ENCODE results near the gene GLO1. TPM values are rescaled to one million over a fixed set of nuclear protein-coding genes. Genes with fewer than 3 reads are reported as not detected.

GLO1 gene
- total and polyA plus RNA-seq, 9 of the 15 experiments (the other 6 are each of a cell fraction or from before 2014, with no cell fraction given), result 155 to 331 (median 203) TPM

DNA sequence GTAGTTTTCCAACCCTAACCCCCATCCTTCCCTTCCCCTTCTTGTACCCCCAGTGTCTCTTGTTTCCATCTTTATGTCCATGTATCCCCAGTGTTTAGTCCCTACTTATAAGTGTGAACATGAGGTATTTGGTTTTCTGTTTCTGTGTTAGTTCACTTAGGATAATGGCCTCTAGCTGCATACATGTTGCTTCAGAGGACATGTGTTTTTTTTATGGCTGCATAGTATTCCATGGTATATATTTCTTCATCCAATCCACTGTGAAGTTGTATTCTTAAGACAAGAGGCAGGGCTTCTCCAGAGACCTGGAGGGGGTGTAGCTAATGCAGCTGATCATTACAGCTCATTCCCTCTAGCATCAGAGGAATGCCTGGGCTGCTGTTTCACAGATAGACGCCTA lies 16.4 kb upstream of the GLO1 start:
- intact Hi-C loops (cut with micrococcal nuclease) (no loop called here), in situ Hi-C loops (cut with MboI) (no loop called here)
- 20% methylated on average over 1 of the region's 1 CpG for WGBS (ENCODE audit: insufficient coverage, low coverage, missing lambda C conversion rate)
- no peak for FAIRE-seq
- Histone ChIP-seq H3K4me3 (no peak overlapping the region), H2AFZ (ENCODE audit: low read depth, low read length) (no peak overlapping the region), H3K36me3 (ENCODE audit: control insufficient read depth, insufficient read depth, low read length) (no peaks in the 10 kb centered on the region; the same call in 2 of the 3 replicates), H4K20me1 (replicated peaks; ENCODE audit: control insufficient read depth, insufficient read depth, low read length) (no peaks in the 10 kb centered on the region), H3K4me2 (ENCODE audit: insufficient read depth, low read length) (no peak overlapping the region), H3K27ac (ENCODE audit: extremely low read depth, low read depth, low read length) (no peak overlapping the region), H3K27me3 (ENCODE audit: control insufficient read depth in 2 of 2, insufficient read depth in 2 of 2, low read length in 2 of 2) (peaks cover 2 to 10% of the 10 kb centered on the region in 2 experiments; a peak in 4 of 5 replicates), H3K4me1 (replicated peaks in 1 of 2; ENCODE audit: control insufficient read depth in 2 of 2, insufficient read depth in 2 of 2, low read length in 2 of 2) (peaks cover 3 to 5% of the 10 kb centered on the region in 2 experiments; a peak in 4 of 5 replicates), H3K9me3 (replicated peaks; ENCODE audit: control insufficient read depth, insufficient read depth, low read depth, low read length) (no peaks in the 10 kb centered on the region), H3K9me1 (ENCODE audit: control insufficient read depth, insufficient read depth, low read length) (no peaks in the 10 kb centered on the region), H3K9ac (ENCODE audit: insufficient read depth in 1 of 2, low read depth in 2 of 2, low read length in 2 of 2) (no peak overlapping the region), H3K79me2 (ENCODE audit: control insufficient read depth, insufficient read depth, low read length) (peaks cover 13% of the 10 kb centered on the region)
- BruUV-seq (replicated peaks), result no TSS peak
- no peak for TF ChIP-seq RBM39 (optimal IDR thresholded peaks at IDR 0.05; ENCODE audit: low read depth, low read length)
- TF ChIP-seq ZNF146 (CRISPR knock-in tag; IDR thresholded peaks at IDR 0.05; ENCODE audit: unreplicated experiment), result peak; percentile 66
- no peak for ATAC-seq
- POLR2A ChIA-PET, result interaction anchor here (2.0 kb wide), 1 partner anchor 16 kb away, joined by 5 read pairs; the partner anchor contains the start of gene GLO1
- no peak for DNase-seq (ENCODE audit: extremely low read depth in 1 of 4, low spot score in 3 of 4)
- CTCF ChIA-PET (ENCODE audit: low intra/inter-chr PET ratio), result no interaction called here

- Histone ChIP-seq H3K9me3 (replicated peaks; ENCODE audit: control insufficient read depth, insufficient read depth, low read depth, low read length) (no peaks in the 10 kb centered on the region), H3K9ac (ENCODE audit: insufficient read depth in 1 of 2, low read depth in 2 of 2, low read length in 2 of 2) (no peak overlapping the region), H3K4me1 (replicated peaks in 1 of 2; ENCODE audit: control insufficient read depth in 2 of 2, insufficient read depth in 2 of 2, low read length in 2 of 2) (peaks cover 3 to 5% of the 10 kb centered on the region in 2 experiments; a peak in 3 of 5 replicates), H3K9me1 (ENCODE audit: control insufficient read depth, insufficient read depth, low read length) (no peaks in the 10 kb centered on the region), H3K4me2 (ENCODE audit: insufficient read depth, low read length) (no peak overlapping the region), H3K4me3 (no peak overlapping the region), H3K27me3 (ENCODE audit: control insufficient read depth in 2 of 2, insufficient read depth in 2 of 2, low read length in 2 of 2) (peaks cover 2 to 14% of the 10 kb centered on the region in 2 experiments; a peak in 4 of 5 replicates), H3K79me2 (ENCODE audit: control insufficient read depth, insufficient read depth, low read length) (no peaks in the 10 kb centered on the region), H3K27ac (ENCODE audit: extremely low read depth, low read depth, low read length) (no peak overlapping the region), H3K36me3 (ENCODE audit: control insufficient read depth, insufficient read depth, low read length) (no peaks in the 10 kb centered on the region), H2AFZ (ENCODE audit: low read depth, low read length) (peak overlapping the region; percentile 40), H4K20me1 (replicated peaks; ENCODE audit: control insufficient read depth, insufficient read depth, low read length) (no peaks in the 10 kb centered on the region)
- TF ChIP-seq BCOR (IDR thresholded peaks at IDR 0.05), result peak; percentile 32; the same call in 1 of the 2 replicates
- no peak for TF ChIP-seq ESRRB (CRISPR knock-in tag; IDR thresholded peaks at IDR 0.05; ENCODE audit: borderline replicate concordance)
- TF ChIP-seq ZNF121 (CRISPR knock-in tag; conservative IDR thresholded peaks at IDR 0.05), result peak; percentile 68
- TF ChIP-seq RBM25 (IDR thresholded peaks at IDR 0.05; ENCODE audit: low read depth, low read length, severe bottlenecking), result peak; percentile 25
- TF ChIP-seq U2AF1 (optimal IDR thresholded peaks at IDR 0.05; ENCODE audit: low read depth, low read length), result no peak
- ChIA-PET CTCF (ENCODE audit: low intra/inter-chr PET ratio) (no interaction called here), POLR2A (interaction anchor here (0.7 to 1.0 kb wide), 2 partner anchors 9 to 10 kb away, joined by 3 read pairs; no protein-coding TSS in a partner anchor)
- no peak for FAIRE-seq
- no TSS peak for BruUV-seq (replicated peaks)
- in situ Hi-C loops (cut with MboI), result no loop called here
- peak; percentile 25; the same call in 2 of the 3 replicates for ATAC-seq
- no peak for DNase-seq (ENCODE audit: extremely low read depth in 1 of 4, low spot score in 3 of 4)
- intact Hi-C loops (cut with micrococcal nuclease), result no loop called here
- 11% methylated on average over 2 of the region's 2 CpGs for WGBS (ENCODE audit: insufficient coverage, low coverage, missing lambda C conversion rate)
These were observed 13.9 kb upstream of the GLO1 start for GRCh38 chr6:38716825-38717224.
